HCT116 (cell line): ENCODE data around the gene AHRR.

Experiments used
- ZFX ChIP-seq: fragments of 450-650 bp; IDR thresholded peaks from 2 replicates; pipeline ENCODE4 v1.6.1; 2017
- TF ChIP-seq, protein P1 (sequence below), 3 experiments: fragments of 200-600 bp in 1 of 3; sonication (generic) in 1 of 3; IDR thresholded peaks in 2 of 3; conservative IDR thresholded peaks in 1 of 3; 2 replicates each; pipeline ENCODE4 v1.5.1; 2012 to 2017; ENCODE audit warnings: low read depth in 2 of 3, low read length in 2 of 3, antibody characterized with exemption in 1 of 3, borderline replicate concordance in 1 of 3, control low read depth in 1 of 3, mild to moderate bottlenecking in 1 of 3, mixed read lengths in 1 of 3, mixed run types in 1 of 3, moderate library complexity in 1 of 3; ENCODE audit not compliant: insufficient read depth in 1 of 3

DNA sequence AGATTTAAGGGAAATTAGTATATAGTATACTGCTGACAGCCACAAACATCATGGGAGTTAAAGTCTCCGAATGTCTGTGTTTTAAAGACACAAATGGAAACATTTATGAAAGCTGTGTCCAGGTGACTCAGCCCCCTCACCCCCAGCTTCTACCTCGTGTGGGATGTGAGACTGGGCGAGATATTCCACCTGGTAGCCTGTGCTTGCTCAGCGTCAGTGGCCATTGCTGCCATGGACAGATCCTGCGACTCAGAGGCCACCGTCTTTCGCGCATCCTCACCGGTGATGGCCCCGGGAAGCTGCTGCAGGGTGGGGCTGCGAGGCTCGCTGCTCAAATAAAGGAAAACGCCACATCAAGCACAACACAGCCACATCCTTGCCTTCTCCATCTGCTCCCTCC, 90.2 kb downstream of the AHRR start:
- TF ChIP-seq, protein P1, sequence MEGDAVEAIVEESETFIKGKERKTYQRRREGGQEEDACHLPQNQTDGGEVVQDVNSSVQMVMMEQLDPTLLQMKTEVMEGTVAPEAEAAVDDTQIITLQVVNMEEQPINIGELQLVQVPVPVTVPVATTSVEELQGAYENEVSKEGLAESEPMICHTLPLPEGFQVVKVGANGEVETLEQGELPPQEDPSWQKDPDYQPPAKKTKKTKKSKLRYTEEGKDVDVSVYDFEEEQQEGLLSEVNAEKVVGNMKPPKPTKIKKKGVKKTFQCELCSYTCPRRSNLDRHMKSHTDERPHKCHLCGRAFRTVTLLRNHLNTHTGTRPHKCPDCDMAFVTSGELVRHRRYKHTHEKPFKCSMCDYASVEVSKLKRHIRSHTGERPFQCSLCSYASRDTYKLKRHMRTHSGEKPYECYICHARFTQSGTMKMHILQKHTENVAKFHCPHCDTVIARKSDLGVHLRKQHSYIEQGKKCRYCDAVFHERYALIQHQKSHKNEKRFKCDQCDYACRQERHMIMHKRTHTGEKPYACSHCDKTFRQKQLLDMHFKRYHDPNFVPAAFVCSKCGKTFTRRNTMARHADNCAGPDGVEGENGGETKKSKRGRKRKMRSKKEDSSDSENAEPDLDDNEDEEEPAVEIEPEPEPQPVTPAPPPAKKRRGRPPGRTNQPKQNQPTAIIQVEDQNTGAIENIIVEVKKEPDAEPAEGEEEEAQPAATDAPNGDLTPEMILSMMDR (IDR thresholded peaks at IDR 0.05 in 2 of 3, conservative IDR thresholded peaks at IDR 0.05 in 1 of 3; ENCODE audit: borderline replicate concordance in 1 of 3, insufficient read depth in 1 of 3, low read depth in 2 of 3, low read length in 2 of 3), result no peak
- TF ChIP-seq ZFX, result no peak
